Measurements from ENCODE around the gene PTPRM.
"Not testable (repeated sequence)": the region's sequence is repeated elsewhere in the genome, so short reads cannot be mapped to it uniquely, and the experiment has no call there.

The PTPRM gene

DNA sequence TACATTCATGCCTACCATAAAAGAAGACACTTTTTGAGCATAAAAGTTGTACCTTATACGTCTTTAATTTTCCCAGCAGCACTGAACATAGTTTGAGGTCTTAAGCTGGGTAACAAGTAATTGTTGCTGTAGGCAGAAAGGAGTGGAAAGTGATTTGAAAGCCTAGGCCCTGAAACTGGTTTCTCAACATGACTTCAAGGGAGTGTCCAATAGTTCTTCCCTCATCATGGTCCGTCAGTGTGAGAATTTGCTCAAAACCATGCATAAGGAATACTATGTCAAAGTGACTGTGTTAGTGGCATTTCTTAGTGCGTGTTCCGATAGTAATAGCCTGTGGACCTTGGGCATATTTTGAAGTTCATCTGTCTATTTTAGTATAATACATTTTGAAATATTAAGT lies 463.1 kb downstream of the PTPRM start:
- no peak for DNase-seq

DNA sequence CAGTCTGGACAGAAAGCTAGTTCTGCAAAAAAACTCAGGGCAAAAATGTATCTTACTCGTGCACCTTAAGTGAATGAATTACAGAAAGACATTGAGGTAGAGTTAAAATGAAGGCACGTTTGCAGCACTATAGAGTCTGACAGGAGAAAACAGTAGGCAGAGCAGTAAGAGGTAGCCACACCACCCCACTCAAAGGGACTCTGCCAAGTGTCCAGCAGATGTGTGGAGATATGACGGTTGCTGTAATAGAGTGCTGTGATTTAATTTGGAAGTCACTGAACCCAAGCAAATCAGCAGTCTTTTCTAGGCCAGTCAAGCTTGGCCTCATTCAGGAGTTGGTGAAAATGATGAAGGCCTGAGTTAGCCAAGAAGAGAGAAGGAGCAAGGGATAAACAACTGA lies 464.4 kb downstream of the PTPRM start:
- DNase-seq = no peak

DNA sequence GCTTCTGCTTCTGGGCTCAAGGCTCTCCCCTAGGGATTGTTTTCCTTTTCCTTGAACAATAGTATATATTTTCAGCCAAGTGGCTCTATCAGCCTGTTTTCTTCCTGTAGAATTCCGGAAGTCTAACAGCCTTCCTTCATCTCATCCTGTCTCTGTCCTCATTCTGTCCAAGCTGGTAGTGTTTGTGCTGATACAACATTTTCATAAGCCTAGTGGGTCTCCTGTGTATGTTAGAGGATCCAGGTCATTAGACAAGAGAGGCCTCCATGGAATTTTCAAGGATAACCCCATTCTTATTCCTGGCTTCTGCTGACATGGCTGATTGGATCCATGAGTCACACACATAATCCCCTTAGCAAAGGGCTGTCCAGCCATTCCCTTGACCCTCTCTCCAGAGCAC lies 467.6 kb downstream of the PTPRM start:
- DNase-seq = no peak

GRCh38 chr18:8036551-8036950 lies 469.4 kb downstream of the PTPRM start:
- DNase-seq = no peak

DNA sequence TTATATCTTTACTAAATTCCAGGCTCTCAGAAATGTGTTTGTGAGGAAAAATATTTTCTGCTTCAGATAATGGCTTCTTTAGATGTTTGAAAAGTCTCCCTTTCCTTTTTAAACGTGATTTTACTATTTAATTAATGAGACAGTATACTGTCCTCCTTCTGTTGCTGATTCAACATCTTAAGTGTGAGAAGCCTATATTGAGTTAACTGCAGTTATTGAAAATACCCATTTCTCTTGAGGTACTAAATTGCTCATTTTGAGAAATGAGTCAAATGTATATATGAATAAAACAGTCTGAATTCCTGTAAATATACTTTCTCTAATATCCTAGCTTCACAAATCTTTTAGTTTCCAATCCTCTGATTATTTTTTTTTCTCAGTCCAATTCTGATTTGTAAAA lies 470.2 kb downstream of the PTPRM start:
- DNase-seq = no peak

DNA sequence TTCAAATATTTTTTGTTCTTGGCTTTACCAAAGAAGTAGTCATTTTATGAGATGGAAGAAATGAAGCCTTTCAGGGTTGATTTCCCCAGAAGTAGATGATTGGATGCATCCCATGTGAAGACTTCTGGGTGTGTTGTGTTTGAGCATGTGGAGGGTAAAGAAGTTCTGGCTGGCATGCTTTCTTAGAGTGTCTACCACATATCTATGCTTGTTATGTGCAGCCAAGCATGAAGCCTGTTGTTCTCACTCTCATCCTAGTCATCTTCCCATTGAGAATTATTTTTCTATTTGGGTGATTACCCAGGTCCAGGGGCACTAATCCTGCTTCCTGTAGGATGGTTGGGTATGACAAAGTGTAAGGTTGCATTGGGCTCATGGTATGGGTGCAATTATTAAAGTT lies 472.9 kb downstream of the PTPRM start:
- no peak for DNase-seq

GRCh38 chr18:8041526-8042111 lies 474.5 kb downstream of the PTPRM start:
- no peak for DNase-seq

- DNase-seq = no peak
Observed at GRCh38 chr18:8044004-8044403, 476.9 kb downstream of the PTPRM start.

- no peak for DNase-seq
Observed at GRCh38 chr18:8045160-8045883, 478.2 kb downstream of the PTPRM start.

DNA sequence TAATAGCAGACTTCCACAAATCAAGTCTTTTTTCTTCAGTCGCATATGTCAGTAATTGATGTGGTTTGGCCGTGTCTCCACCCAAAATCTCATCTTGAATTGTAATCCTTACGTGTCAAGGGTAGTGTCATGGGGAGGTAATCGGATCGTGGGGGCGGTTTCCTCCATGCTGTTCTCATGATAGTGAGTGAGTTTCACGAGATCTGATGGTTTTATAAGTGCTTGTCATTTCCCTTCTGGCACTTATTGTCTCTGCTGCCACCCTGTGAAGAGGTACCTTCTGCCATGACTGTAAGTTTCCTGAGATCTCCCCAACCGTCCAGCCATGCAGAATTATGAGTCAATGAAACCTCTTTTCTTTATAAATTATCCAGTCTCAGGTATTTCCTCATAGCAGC lies 478.8 kb downstream of the PTPRM start:
- DNase-seq = no peak

DNA sequence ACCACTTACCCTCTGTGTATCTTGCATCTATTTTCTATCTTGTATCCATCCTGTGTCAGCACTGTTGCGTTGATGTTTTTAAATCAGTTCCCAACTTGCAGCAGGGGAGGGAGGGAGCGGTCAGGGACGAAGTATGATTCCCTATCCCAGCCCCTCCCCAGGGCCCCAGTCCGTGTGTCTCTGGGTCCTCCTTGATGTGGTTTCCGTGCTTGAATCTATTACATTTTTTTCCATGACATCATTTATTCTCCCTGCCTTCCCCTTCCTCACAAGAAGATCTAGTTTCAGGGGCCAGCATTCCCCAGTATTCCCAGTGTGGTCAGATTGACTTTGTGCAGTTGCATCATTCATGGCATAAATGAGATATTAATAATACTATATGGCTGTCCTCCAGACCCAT lies 479.3 kb downstream of the PTPRM start:
- DNase-seq = no peak

GRCh38 chr18:8049147-8049546 lies 482.0 kb downstream of the PTPRM start:
- DNase-seq = no peak

- no peak for DNase-seq
Observed at GRCh38 chr18:8050616-8051329, 483.7 kb downstream of the PTPRM start.

DNA sequence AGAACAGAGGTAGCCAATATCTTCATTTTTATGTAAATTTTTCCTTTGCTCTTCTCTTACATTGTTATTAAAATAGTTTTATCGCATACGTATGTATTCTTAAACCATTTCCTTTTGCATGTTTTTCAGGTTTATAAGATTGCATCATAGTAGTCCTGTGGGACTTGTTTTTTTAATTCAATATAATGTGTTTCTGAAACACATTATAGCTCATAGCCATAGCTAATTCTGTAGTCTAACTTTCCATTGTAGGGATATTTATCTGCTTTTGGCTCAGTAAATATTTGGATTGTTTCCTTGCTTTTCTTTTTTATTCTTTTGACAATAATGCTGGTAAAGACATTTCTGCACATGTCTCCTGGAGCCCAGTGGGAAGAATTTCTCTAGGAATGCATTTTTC lies 484.3 kb downstream of the PTPRM start:
- DNase-seq = no peak

- no peak for DNase-seq
Observed at GRCh38 chr18:8052237-8052701, 485.2 kb downstream of the PTPRM start.

GRCh38 chr18:8056723-8057122 lies 489.6 kb downstream of the PTPRM start:
- DNase-seq = no peak

GRCh38 chr18:8063152-8063551 lies 496.0 kb downstream of the PTPRM start:
- DNase-seq = not testable (repeated sequence)

- no peak for DNase-seq
Observed at GRCh38 chr18:8063733-8064132, 496.6 kb downstream of the PTPRM start.

DNA sequence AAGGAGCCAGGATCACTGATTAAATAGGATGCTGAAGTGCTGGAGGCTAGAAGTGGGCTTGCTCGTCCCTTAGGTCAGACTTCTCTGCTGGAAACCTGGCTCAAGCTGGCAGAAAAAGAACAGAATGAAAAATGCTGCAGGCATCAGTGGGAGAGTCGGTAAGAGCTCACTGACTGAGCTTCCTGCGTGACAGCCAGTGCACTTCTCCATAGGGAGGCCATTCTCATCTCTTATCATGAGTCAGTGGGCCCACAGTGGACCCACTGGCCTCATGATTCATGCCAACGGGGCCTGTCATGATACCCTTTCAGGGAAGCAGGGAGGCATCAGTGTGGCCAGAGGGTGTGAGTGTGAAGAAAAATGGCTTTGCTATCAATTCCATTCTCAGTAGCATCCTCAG lies 498.2 kb downstream of the PTPRM start:
- DNase-seq = no peak

DNA sequence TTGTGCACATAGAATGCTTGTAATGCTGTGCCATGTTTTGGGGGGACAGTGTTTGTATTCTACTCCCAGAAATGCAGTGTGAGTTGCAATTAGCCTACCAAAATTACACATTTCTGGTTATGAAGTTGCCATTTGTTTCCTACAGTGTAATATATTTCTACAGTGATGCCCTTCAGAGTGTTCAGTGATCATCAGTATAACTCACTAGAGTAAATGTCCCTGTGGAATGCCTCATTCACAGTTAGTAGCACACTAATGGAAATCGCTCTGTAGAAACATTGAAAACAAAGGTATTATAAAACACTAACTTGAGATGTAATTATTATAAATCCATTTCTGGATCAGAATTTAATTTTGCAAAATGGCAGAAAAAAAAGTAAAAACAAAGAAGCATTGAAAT lies 498.7 kb downstream of the PTPRM start:
- DNase-seq = no peak

DNA sequence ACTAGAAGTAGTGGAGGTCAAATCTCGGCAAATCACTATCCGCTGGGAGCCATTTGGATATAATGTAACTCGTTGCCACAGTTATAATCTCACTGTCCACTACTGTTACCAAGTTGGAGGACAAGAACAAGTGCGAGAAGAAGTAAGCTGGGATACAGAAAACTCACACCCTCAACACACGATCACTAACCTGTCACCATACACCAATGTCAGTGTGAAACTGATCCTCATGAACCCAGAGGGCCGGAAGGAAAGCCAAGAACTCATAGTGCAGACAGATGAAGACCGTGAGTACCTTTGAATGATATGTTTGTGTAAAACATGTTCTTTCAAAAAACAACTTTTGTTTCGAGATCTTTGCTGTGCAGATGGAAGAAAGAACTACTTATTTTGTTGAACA lies 502.6 kb downstream of the PTPRM start:
- DNase-seq = no peak

DNA sequence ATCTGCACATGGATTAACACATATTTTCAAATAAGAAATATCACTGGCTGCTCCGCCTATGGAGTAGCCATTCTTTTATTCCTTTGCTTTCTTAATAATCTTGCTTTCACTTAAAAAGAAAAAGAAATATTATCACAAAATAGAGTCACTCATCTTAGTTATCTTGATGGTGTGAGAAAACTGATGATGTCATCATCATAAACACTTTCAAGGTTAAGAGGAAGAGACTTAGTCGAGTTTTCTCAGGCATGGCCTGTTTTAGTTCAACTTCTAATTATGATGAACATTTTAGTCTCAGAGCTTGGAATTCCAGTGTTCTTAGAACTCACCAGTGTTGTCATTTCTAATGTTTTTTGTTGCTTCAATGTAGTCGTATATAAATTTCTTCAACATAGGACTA lies 506.1 kb downstream of the PTPRM start:
- no peak for DNase-seq

- DNase-seq = no peak
Observed at GRCh38 chr18:8080092-8080491, 513.0 kb downstream of the PTPRM start.

DNA sequence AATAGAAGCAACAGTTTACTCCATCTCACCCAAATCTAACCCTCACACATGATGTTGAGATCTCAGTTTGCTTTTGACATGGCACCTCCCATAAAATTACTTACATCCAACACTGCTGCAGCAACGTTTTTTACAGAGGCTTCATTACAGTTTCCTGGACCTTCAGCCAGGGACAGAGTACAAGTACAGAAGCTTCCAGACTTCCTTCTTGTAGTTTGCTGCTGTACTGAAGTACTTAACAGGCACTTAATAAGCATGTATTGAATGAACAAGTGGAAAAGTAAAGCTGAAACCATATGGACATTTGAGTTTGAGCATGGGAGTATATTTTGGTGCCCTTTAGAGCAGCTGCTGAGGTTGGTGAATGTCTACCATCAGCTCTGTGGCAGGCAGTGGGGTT lies 514.2 kb downstream of the PTPRM start:
- DNase-seq = no peak
